Activated CD4-positive, alpha-beta T cell treated with anti-CD3 and anti-CD28 coated beads for 24 hours (primary cell): ENCODE measurements around the gene SF1.
A peak's percentile ranks its signal among the peaks of the same experiment; 100 is the strongest.

Experiments used
- DNase-seq, 2 donors: peaks; one replicate each; pipeline ENCODE4 v3.0.0-alpha.2; 2020; ENCODE audit warnings: low read depth in 2 of 2

SF1 gene

DNA sequence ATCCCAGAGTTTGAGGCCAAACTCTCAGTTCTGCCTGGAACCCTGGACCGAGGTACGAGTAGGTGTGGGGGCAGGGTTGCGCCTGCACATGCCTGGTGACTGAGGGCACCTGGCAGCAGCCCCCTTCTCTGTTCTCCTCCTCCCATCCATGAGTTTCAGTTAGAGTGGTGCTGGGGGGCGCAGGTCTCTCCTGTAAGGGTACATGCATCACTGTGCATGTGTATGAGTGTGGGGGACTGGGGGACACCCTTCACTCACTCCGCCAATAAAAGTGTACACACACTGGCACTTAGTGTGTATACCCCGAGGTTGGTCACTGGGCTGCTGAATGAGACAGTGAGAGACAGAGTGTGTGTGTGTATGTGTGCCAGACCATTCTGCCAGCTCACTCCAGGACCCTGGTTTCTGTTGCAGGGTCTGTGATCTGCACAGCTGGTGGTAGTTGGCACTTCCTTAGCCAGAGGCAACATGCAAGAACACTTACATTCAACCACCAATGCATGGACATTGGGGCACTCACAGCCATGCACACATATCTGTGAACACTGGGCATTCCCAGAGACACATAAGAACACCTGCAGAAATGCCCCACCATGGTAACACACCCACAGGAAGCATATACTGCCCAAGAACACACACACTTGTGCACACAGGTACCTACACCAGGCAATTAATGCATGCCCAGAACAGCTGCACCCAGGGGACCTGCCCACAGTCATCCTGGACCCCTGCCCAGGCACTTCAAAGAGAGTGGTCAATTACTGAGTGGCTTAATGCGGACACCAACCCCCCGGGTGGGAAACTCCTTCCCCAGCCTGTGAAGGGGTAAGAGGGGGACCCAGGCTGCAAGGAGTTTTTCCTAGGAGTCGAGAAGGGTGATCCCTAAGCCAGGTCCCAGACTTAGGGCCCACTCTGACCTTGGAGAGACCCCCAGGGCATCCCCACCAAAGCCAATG, 54.2 kb downstream of the SF1 start:
- no peak for DNase-seq

DNA sequence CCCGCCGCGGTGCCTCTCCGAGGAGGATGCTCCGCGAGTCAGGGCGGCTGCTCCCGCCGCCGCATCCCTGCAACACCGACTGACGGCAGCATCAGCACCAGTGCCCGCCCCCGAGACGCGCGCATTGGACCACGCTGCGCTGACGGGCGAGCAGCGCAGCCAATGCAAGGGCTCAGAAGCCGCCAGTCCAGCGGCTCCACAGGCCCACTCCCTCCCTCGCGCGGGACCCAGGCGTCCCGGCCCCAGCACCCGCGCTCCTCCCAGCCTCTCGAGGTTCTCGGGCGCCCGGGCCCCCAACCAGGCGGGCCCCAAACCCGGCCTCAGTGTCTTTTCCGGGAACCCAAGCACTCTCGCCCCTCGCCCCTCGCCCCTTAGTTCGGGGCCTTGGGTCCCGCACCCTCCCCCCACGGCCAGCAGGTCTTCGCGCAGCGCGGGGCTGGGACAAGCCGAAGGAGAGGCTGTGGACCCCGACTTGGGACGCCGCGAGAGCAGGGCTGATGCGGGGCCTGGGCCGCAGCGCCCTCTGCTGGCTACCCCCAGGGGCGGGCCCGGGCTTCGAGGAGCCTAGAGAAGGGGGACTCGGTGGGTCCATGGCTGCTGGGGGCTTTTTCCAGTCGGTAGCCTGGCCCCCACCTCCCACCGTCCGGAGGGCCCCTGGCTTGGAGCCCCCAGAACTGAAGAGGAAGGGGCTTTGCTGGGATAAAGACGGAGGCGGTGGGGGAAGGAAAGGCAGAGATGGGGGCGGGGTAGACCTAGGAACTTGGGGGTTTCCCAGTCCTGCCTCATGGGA, 55.0 kb downstream of the SF1 start, which contains the start of gene NRXN2:
NRXN2 (minus strand) TSS at position 81 of the 790 bp plus-strand sequence. CDS start 9,498 bp downstream, outside the sequence.
- DNase-seq = peak; percentile 78 to 82

DNA sequence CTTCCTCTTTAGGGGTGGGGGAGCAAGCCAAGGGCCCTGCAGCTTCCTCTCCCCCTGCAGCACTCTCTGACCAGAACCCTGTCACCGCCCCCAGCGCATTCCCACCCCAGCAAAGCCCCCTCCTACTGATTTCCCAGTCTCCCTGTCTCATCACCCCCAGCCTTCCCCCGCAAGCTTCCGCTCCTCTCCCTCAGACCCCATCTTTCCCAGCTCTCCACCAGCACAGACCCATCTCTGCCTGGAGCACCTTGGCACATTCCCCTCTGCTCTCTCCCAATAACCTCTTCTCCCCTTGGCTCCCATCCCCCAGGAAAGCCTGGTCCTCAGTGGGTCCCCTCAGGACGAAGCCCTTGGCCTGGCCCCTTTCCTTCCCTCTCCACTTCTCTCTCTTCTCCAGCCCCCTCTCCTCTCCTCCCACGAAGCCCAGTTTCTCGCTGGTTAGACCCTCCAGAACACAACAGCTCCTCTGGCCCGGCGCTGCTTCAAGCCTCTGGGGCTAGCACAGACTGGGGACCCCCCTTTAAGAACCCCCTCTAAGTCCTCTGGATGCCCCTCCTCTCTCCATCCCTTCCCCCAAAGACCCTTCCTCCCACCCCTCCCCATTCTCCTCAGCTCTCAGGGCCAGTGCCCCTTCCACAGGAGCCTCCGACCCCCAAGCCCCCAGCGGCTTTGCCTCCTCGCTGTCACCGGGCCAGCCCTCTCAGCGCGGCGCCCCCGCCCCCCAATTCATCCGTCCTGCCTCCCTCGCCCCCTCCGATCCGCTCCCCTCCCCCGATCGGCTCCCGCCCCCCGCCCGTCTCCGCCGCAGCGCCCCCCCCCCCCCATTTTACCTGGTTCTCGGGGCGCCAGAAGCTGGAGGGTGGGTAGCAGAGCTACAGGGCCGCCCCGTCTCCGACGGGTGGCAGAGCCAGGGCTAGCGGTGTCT, 55.9 kb downstream of the SF1 start:
- no peak for DNase-seq

DNA sequence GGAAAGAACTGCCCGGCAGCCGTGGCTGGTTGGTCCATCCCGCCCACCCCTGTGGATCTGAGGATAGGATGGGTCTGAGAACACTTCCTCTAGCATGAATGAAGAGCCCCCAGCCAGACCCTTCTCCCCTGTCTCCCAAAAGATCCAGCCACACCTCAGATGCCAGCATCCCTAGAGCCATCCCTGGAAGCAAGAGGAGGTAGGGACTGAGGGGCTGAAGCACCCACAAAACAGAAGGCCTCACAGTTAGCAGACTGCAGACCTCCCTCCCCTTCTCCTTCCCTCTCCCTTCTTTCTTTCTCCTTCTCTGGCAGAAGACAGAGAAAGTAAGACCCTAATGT, 57.0 kb downstream of the SF1 start:
- DNase-seq = no peak

DNA sequence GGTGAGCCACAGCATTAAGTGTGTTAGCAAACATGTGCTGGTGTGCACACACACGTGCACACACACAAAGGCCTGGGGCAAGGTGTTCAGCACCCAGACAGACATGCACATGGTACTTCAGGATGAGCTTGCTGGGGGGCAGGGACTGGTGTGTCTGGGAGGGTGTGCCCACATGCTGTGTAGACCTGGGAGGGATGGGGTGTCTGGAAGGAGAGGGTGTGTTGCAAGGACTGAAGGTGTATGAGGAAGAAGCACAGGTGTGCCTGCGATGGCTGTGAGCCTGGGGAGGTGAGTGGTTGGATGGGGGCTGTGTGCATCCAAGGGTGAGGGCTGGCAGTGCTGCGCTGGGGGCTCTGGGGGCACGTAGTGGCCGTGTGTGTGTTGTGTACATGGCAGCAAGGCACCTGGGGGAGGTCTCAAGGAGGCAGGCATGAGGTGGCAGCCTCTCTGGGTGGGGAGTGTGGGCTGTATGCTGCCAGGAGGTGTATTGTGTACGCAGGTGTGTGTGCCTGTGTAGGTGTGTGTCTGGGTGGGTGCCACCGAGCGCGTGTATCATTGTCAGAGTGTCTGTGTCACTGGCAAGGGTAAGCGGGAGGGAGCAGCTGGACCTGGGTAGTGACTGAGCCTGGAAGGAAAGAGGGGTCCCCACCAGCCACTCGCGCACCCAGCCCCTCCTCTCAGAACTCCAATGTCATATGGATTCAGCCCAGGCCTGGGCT, 57.5 kb downstream of the SF1 start:
- no peak for DNase-seq

DNA sequence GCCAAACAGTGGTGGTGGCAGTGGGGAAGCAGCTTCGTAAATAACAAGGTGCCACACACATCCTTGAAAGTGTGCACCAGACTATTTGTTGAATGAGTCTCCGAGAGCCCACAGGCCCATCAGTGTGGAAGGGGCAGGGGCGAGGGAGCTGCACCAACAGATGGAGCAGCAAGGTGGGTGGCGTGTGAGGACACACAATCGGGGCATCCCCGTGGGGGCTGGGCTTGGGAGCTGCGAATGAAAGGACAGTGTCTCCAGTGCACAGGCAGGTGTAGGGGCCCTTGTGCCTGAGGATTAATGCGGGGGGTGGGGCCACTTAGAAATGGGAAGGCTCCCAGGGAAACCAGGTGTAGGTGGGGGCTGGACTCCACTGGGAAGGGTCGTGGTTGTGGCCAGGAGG, 58.2 kb downstream of the SF1 start:
- DNase-seq = no peak

DNA sequence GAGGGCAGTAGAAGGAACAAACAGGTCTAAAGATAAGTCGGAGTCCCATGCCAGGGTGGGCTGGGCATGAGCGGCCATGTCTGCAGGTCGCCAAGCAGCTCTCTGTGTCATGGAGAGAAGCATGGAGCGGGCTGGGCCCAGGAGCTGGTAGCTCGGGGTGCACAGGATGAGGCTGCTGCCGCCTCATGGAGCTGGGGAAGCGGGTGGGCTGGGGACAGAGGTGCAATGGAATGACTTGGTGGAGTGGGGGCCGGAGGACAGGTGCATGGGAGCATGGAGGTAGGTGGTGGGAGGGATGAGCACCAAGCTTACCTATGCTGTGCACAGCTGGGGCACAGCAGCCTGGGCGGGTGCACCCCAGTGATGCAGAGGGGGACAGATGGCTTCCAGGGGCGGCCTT, 58.9 kb downstream of the SF1 start:
- DNase-seq = no peak

DNA sequence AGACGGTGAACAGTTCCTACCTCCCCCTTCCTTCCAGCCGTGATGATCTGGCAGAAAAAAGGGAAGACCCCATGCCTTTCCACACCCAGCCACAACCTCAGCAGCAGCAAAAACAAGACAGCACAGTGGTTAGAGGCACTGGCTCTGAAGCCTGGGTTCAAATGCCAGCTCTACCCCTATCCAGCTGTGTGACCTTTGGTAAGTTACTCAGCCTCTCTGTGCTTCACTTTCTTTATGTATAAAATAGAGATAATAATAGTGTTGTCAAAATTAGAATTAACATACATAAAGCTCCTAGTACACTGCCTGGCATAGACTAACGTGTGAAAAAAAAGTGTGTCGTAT, 59.6 kb downstream of the SF1 start:
- DNase-seq = no peak

DNA sequence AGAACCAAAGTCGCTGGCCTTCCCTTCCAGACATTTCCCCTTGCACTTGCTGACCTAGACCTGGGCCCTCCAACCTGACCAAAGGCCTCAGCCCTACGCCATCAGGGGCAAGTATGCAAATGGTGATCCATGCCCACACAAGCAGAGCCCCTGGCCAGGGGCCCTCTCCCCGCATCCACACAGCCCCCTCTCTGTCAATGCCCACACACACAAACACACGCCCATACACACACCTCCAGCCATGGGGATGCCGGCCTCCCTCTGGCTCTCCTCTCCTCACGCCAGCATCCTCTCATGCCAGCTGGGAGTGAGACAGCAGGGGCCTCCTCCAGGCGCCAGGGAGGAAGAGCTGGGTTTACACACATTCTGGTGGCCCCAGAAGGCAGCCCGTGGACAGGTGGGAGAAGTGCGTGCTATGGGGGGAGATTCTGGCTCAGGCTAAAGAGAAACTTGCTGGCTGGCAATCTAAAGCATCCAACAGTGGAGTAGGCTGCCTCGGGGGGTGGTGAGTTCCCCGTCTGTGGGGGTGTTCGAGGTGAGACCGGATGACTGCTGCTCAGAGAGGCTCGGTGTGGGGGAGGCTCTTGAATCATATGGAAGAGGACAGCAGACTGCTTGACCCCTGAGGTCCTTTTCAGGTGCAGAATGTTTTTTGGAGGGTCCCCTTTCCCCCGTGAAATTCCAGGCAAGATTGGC, 60.1 kb downstream of the SF1 start:
- DNase-seq = no peak

DNA sequence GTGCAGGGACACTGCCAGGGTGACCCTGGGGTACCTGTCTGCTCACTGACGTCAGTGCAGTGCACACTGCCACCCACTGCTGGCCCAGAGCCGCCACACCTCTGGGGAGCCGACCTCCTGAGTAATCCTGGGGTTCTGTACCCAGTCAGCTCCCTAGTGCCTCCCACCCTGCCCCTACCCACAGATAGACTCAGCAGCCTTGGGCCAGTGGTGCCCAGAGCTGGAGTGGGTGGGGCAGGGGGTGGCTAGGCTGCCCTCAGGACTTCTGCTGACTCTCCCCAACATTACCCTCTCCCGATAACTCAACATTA, 61.1 kb downstream of the SF1 start:
- no peak for DNase-seq

DNA sequence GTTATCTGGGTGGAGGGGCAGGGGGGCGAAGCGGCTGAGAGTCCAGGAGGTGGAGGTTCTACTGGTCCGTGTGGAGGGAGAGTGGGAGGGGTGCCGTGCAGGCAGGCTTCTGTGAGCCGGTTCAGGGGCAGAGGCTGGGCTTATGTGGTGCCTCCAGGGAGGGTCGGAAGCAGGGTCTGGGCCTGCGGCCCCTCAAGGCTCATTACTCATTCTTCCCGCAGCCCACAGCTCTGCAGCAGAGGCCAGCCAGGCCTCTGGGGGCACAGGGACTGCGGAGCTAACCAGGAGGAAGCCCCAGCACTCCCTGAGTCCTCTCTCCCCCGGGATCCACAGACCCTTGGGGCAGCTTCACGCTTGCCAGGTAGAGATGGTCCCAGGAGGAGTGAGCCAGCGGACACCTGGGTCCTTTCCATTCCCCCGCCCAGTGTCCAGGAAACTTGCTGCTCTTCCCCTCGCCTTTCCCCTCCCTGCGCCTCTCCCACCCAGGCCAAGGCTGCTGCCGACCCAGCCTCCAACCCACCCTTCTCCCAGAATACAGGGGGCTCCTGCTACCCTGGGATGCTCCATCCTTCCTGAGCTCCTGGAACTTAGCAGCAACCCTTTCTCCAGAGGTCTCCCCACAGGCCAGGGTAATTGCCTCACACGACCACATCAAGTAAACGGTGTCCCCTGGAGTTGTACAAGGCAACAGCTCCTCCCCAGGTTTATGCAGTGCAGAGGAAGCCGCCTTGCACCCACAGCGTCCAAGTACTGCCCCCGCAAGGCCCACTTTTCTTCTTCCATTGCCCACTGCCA, 61.7 kb downstream of the SF1 start:
- no peak for DNase-seq

DNA sequence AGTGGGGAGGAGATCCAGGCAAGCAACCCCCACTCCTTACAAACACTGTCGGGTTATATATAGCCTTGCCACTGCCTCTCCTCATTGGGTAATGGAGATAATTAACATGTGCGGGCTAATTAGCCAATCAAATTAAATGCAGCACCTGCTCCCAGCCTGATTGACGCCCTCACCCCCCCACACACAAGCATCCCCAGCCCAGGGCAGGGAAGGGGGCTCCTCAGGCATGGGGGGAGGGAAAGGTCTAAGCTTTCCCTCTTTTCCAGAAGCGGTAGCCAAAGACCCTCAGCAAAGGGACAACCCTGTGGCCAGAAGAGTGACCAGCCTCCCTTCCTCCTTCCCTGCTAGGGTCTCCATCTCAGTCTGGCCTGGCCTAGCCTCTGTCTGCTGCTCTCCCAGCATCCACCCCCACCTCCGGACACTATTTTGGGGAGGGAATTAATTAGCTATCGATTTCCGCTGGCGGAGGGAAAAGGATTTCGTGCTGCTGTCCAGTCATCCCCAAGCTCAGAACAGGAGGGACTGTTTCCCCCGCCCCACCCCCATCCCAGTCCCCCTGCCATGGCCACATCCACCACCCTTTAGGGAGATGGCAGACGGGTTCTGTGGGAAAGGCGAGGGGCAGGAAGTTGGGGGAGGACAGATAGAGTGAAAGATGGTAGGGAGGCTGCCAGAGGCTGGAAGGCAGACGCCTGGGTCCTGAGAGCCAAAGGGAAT, 62.4 kb downstream of the SF1 start:
- DNase-seq = no peak

DNA sequence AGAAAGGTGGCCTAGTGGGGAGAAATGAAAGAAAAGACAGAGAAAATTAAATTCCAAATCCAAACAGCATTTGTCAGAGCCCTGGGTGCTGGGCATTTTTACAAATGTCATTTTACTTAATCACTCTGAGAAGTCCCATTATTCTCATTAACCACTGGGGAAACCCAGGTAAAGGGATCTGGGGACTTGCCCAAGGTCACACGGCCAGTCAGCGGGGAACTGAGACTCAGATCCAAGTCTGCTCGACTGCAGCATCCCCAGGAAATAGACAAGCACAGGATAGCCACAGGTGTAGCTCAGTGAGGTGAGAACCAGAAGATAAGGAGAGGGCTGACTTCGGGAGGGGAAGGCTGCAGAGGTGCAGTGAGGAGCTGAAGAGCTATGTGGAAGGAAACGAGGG, 63.2 kb downstream of the SF1 start:
- no peak for DNase-seq

DNA sequence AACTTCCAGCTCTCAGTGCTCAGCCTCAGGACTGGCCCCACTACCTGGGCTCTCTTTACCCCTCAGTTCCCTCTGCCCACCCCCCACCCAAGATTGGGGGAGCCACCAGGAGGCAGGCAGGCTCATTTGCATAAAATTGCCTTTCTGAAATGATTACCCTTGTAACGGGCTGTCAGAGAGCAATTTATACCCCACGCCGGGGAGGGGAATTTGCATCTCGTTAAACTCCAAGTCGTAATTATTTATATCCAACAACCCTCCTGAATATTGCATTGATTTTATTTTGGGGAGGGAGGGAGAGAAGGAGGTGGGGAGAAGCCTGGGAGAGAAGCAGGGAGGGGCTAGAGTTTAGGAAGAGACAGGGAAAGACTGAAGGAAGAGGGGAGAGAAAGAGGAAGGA, 63.7 kb downstream of the SF1 start:
- no peak for DNase-seq
